K562 (cell line): ENCODE data around the gene CD9. TPM values are rescaled to one million over a fixed set of nuclear protein-coding genes. Genes with fewer than 3 reads are reported as not detected.

Source experiments
- ETV1 ChIP-seq: fragments of 450-650 bp; conservative IDR thresholded peaks from 2 replicates; pipeline ENCODE4 v1.6.1; 2016; ENCODE audit warnings: missing genetic modification characterization, control low read depth, low read depth, missing compliant biosample characterization
- FOS ChIP-seq: IDR thresholded peaks from 3 replicates; pipeline ENCODE4 v1.6.1; 2011; ENCODE audit not compliant: insufficient read length; ENCODE audit errors: extremely low read depth
- GATAD2B ChIP-seq: fragments of 450-650 bp; IDR thresholded peaks from 2 replicates; pipeline ENCODE4 v1.6.1; 2017; ENCODE audit warnings: mild to moderate bottlenecking, borderline replicate concordance
- HNRNPK ChIP-seq: fragments of 200-400 bp; formaldehyde crosslinking; IDR thresholded peaks from one replicate; pipeline ENCODE4 v1.6.1; 2018; ENCODE audit warnings: mild to moderate bottlenecking, low read depth, low read length; ENCODE audit not compliant: poor library complexity, severe bottlenecking
- LEF1 ChIP-seq: fragments of 450-650 bp; IDR thresholded peaks from 2 replicates; pipeline ENCODE4 v1.6.1; 2016; ENCODE audit warnings: mild to moderate bottlenecking
- NRF1 ChIP-seq, 2 experiments: fragments of 450-650 bp; IDR thresholded peaks in 1 of 2; conservative IDR thresholded peaks in 1 of 2; 2 replicates each; pipeline ENCODE4 v1.6.1; 2014; ENCODE audit warnings: mild to moderate bottlenecking in 2 of 2
- POLR2G ChIP-seq: fragments of 200-400 bp; formaldehyde crosslinking; IDR thresholded peaks from 2 replicates; pipeline ENCODE4 v1.6.1; 2017; ENCODE audit warnings: low read depth, mild to moderate bottlenecking, antibody characterized with exemption, low read length, moderate library complexity
- REST ChIP-seq, 2 experiments: fragments of 450-650 bp; formaldehyde crosslinking in 1 of 2; IDR thresholded peaks; 2 replicates each; pipeline versions ENCODE4 v1.4.0 to v1.6.1; 2014 to 2020; ENCODE audit warnings: mild to moderate bottlenecking in 2 of 2, borderline replicate concordance in 1 of 2, low read depth in 1 of 2
- RNF2 ChIP-seq: sonication (generic); IDR thresholded peaks from 2 replicates; pipeline ENCODE4 v1.6.1; 2016
- SIX5 ChIP-seq, 2 experiments: IDR thresholded peaks; 2 replicates each; pipeline ENCODE4 v1.6.1; 2011; ENCODE audit warnings: low read length in 2 of 2, borderline replicate concordance in 1 of 2, low read depth in 1 of 2, mild to moderate bottlenecking in 1 of 2, moderate library complexity in 1 of 2; ENCODE audit not compliant: insufficient read depth in 1 of 2
- TARDBP ChIP-seq: fragments of 450-650 bp; IDR thresholded peaks from 2 replicates; pipeline ENCODE4 v1.6.1; 2016
- USF1 ChIP-seq: sonication (generic); formaldehyde crosslinking; IDR thresholded peaks from 2 replicates; pipeline ENCODE4 v1.9.0; 2022; ENCODE audit warnings: mild to moderate bottlenecking, missing genetic modification reagents
- ZBTB7A ChIP-seq: IDR thresholded peaks from 2 replicates; pipeline ENCODE4 v1.6.1; 2011; ENCODE audit warnings: low read depth, mild to moderate bottlenecking, low read length, moderate library complexity, borderline replicate concordance; ENCODE audit not compliant: control insufficient read depth
- ZFX ChIP-seq: sonication (generic); formaldehyde crosslinking; IDR thresholded peaks from 2 replicates; pipeline ENCODE4 v1.8.0; 2022; ENCODE audit warnings: mild to moderate bottlenecking, missing genetic modification reagents, moderate library complexity
- ZSCAN29 ChIP-seq: fragments of 450-650 bp; IDR thresholded peaks from 2 replicates; pipeline ENCODE4 v1.6.1; 2017
- polyA plus RNA-seq, 8 experiments: library from polyadenylated mRNA; depleted of rRNA in 4 of 8; stranded (reverse) in 5 of 8; unstranded in 3 of 8; fragments of >200 nt; fragmentation: Nextera tagmentation in 2 of 8; fragmentation: Illumina TruSeq in 1 of 8; extraction: Ambion mirVana in 2 of 8; extraction: Trizol in 1 of 8; gene quantifications; 2 replicates each; pipeline versions ENCODE4 v1.2.1 to v1.2.3, GENCODE V29; 2011 to 2014; ENCODE audit warnings: inconsistent platforms in 1 of 8, missing spikeins in 1 of 8
- total RNA-seq, 7 experiments: library from RNA; depleted of rRNA in 6 of 7; stranded (reverse); fragments of >200 nt in 6 of 7; fragmentation: Illumina TruSeq in 2 of 7; extraction: Trizol in 2 of 7; gene quantifications; 2 replicates each; pipeline versions ENCODE4 v1.2.1 to v1.2.3, GENCODE V29; 2011 to 2021; ENCODE audit warnings: low replicate concordance in 1 of 7
- TF ChIP-seq, protein P1 (sequence below): fragments of 200-800 bp; sonication (Bioruptor generic); IDR thresholded peaks from 2 replicates; pipeline ENCODE4 v1.6.1; 2017; ENCODE audit warnings: missing genetic modification characterization, missing compliant biosample characterization

CD9 gene
- total and polyA plus RNA-seq, 9 of the 15 experiments (the other 6 are each of a cell fraction or from before 2014, with no cell fraction given): 0.43 to 5.6 (median 0.62) TPM

DNA sequence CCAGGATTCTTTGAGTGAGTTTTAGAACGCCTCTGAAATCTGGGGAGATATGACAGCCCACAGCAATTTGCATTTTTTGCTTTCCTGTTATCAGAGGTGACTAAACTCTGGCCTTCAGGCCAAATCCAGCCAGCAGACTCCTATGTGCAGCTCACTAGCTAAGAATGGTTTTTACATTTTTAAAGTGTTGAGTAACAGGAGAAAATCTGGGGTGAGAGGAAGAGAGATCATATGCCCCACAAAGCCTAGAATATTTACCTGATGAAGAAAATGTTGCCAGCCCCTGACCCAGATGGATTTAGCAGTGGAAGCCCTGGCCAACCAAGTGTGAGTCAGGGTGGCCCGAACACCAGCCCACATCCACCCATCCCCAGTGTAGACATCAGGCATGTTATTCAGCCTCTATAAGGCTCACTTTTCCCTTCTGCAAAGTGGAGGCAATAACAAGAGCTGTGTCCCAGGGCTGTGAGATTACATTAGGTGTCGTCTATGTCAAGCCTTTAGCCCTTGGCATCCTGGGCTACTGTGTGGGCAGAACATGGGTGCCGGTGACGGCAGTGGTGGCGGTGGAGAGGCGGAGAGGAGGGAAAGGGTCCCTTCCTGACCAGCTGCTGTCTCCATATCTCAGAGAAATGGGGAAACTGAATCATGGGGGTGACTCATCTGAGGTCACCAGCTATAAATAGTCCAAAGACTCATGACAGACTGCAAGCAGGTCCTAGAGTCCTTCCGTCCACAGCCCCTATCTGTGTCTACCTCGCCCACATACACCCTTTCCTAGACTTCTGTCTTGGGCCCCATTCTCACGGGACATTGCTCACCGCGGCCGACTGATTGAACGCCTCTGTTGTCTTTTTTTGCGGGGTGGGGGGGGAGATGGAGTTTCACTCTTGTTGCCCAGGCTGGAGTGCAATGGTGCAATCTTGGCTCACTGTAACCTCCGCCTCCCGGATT is 32.6 kb upstream of the CD9 start (continued):
- TF ChIP-seq, protein P1, sequence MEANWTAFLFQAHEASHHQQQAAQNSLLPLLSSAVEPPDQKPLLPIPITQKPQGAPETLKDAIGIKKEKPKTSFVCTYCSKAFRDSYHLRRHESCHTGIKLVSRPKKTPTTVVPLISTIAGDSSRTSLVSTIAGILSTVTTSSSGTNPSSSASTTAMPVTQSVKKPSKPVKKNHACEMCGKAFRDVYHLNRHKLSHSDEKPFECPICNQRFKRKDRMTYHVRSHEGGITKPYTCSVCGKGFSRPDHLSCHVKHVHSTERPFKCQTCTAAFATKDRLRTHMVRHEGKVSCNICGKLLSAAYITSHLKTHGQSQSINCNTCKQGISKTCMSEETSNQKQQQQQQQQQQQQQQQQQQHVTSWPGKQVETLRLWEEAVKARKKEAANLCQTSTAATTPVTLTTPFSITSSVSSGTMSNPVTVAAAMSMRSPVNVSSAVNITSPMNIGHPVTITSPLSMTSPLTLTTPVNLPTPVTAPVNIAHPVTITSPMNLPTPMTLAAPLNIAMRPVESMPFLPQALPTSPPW: peak; percentile 59; the same call in 1 of the 2 replicates
- TF ChIP-seq LEF1 (peak; percentile 86; the same call in 1 of the 2 replicates), FOS (peak; percentile 65), HNRNPK (no peak), ZSCAN29 (no peak), ZFX (CRISPR knock-in tag) (peak; percentile 62), USF1 (no peak), ETV1 (peak; percentile 74), POLR2G (0 out of 2 replicates have a peak, but pooled peaks have one; percentile 29), GATAD2B (no peak), SIX5 (IDR thresholded peaks at IDR 0.05; ENCODE audit: borderline replicate concordance in 1 of 2, insufficient read depth in 1 of 2, low read depth in 1 of 2, low read length in 2 of 2) (no peak), ZBTB7A (peak; percentile 50; the same call in 1 of the 2 replicates), RNF2 (peak; percentile 90), NRF1 (conservative IDR thresholded peaks at IDR 0.05 in 1 of 2, IDR thresholded peaks at IDR 0.05 in 1 of 2) (0 out of 4 replicates have a peak, but pooled peaks of 1 of the 2 experiments have one; percentile 46), REST (IDR thresholded peaks at IDR 0.05; ENCODE audit: borderline replicate concordance) (peak; percentile 11; the same call in 1 of the 2 replicates), REST (CRISPR knock-in tag; IDR thresholded peaks at IDR 0.05; ENCODE audit: low read depth) (no peak), TARDBP (0 out of 2 replicates have a peak, but pooled peaks have one; percentile 55)
